Activated gamma-delta T cell treated with anti-CD3 and anti-CD28 coated beads, Interleukin-2, amount 50 U/mL, for 16 hours (primary cell): Measurements from ENCODE around the gene SORL1-AS1.

Source experiments
- DNase-seq: peaks from one replicate; pipeline ENCODE4 v3.0.0-alpha.2; 2020; ENCODE audit warnings: low read depth

The SORL1-AS1 gene

DNA sequence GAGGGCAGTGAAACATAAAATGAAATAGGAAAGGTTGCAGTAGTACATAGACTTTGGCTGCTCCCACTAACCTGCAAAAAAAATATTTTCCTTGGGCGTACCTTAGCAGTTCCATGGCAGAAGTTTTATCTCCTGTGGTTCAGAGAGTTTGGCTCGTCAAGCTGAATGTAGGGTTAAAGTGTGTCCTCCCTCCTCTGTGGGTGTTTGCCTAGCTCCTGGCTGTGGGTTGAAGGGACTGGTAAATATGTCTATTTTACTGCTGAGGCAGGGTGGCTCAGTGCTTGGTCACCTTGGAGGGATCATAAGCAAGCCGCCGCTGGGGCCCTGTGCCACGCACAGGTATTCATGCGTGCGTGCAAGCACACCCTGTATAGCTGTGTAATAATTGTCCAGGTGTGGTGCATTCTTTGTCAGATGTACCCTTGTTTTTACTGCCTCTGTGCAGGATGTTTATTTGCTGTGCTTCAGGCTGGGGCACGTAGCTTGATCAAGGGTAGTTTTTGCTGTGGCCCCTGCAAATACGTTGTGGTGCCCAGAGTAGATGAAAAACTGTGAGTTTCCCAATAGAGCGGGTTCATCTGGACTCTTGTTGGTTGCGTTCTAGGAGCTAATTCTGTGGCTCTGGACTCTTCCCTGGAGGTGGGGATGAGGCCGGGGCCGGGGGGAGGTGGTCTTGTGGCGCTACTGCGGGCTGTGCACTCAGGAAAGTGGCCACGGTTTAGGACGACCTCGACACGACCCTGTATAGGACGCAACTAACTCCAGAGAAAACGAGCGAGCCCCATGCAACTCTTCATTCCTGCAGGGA is 1.4 kb downstream of the SORL1-AS1 start:
- no peak for DNase-seq

- DNase-seq = no peak
Measured at GRCh38 chr11:121450401-121450800, 2.4 kb downstream of the SORL1-AS1 start.

GRCh38 chr11:121449626-121450025 is 3.1 kb downstream of the SORL1-AS1 start:
- no peak for DNase-seq

- DNase-seq = no peak
Measured at GRCh38 chr11:121449123-121449522, 3.6 kb downstream of the SORL1-AS1 start.

GRCh38 chr11:121448431-121448941 is 4.3 kb downstream of the SORL1-AS1 start:
- no peak for DNase-seq

DNA sequence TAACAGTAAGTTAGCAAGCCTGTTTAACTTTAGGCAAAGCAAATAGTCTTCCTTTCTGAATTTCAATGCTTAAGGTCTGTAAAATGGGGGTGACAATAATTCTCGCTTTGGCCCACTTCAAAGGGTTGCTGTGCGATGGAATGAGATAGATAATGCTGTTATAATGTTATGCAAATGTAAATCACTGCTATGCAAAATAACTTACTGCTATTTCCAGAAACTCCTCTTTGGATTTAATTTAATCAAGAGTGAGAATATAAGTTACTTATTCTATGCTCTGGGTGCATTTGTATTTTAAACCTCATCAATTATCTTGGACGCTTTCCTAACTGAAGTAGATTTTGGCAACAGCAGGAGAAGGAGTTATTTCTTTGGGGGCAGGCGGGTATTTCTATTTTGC is 4.8 kb downstream of the SORL1-AS1 start:
- DNase-seq = no peak

- DNase-seq = no peak
Measured at GRCh38 chr11:121446752-121447156, 6.0 kb downstream of the SORL1-AS1 start.

DNA sequence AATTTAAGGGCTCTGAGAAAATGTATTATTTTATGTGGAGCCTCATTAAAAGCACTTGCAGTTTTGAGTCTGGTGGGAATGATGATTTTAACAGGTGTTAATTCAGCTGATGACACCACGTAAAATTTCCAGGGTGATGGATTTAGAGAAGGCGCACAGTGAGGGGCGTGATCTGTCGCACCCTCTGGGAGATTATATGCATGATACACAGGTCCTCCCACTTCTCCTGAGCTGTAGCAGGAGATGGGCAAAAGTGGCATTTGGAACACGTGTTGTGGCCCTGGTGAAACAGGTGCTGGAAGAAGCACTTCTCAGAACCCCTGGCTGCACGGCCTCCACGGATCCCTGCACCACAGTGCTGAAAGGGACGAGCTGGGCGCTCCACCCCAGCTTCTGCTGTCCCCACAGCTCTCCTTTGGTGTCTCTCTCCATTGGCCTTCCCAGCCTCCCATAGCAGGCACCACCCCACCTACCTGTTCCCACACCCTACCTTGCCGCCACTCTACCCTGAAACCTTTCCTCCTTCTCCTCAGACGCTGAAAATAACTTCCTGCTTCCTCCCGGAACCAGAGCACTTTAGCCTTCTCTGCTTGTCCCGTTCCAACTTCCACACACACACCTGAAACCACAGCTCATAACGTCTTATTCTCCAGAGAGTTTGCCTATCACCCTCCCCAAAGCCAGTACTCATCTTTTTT is 7.5 kb downstream of the SORL1-AS1 start:
- DNase-seq = no peak

DNA sequence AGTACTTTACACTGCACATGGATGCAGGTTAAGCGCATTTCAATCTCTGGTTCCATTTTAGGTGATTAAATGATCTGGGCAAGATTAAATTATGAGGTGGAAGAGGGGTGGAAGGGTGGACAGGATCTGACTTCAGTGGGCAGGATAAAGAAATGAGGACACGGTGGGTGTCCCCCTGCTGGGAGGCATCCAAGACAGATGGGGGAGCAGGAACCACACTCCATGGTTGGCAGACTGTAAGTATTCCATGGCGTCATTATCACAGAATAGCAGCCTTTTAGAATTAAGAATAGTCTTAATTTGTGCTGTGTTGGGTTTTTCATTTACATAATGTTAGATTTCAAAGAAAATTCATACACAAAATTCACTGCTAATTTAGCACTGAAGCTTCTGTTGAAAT is 8.2 kb downstream of the SORL1-AS1 start:
- no peak for DNase-seq

DNA sequence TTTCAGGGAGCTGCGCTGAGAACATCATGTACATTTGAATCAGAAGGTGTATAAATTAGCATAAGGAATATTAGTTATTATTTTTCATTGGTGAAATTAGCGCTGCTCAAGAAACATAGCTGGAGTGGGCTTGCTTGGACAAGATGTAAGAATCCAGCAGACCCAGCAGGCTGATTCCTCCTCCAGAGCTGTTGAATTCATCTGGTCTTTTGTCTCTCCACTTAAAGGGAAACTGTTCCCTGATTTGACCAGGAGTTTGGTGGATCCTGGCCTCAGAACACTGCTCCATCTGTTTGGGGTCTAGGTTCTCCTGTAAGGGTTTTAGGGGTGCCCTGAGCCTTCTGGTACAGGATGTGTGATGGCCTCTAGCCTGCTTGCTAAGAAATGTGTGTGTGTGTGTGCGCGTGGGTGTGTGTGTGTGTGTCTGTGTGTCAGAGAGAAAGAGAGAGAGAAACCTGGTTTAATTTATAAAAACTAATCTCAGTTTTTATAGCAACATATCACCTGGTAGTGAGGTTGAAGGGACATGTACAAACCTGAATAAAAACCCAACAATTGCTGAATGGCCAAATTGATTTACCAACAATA is 9.0 kb downstream of the SORL1-AS1 start:
- DNase-seq = no peak

- no peak for DNase-seq
Measured at GRCh38 chr11:121441521-121441920, 11.2 kb downstream of the SORL1-AS1 start.

GRCh38 chr11:121439759-121440158 is 13.0 kb downstream of the SORL1-AS1 start:
- DNase-seq = no peak

DNA sequence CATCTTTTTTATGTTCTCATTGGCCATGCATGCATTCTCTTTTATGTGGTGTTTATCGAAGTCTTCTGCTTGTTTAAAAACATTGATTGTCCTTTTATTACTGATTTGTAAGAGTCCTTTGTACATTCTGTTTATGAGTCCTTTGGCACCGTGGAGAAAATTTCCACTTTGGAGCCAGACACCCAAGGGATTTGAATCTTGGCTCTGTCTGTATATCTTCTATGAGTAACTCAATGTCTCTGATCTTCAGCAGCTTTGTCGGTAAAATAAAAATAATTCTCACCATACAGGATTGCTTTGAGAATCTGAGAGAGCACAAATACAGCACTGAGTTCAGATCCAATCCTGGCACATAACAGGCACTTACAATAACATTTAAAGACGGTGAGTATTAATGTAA is 13.4 kb downstream of the SORL1-AS1 start:
- DNase-seq = no peak

GRCh38 chr11:121437686-121438078 is 15.1 kb downstream of the SORL1-AS1 start:
- no peak for DNase-seq

DNA sequence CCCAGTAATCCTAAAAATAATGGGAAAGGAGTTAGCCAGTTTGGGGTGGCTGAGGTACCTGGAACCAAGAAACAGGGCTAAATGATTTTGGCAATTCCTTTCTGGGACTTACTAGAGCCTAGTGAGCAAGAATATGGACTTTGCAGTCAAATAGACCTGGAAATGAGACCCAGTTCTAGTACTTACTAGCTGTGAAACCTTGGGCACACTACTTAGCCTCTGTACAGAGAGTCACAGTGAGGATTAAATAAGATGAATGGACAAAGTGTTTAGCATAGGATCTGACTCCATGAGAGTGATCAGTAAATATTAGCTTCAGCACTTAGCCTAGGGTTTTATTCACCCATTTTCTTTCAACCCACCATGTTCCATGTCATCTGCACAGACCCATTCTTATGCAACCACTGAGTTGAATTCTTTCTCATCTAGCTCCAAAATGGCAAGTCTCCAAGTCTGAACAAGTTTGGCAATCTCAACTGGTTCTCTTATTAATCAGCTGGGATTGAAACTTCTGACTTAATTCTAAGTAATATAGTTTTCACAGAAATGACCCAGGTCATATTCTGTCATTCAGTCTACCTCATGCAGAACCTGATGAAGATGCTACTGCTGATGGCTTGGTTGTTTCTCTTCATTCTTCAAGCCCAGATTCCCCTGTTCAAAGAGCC is 15.6 kb downstream of the SORL1-AS1 start:
- DNase-seq = no peak

DNA sequence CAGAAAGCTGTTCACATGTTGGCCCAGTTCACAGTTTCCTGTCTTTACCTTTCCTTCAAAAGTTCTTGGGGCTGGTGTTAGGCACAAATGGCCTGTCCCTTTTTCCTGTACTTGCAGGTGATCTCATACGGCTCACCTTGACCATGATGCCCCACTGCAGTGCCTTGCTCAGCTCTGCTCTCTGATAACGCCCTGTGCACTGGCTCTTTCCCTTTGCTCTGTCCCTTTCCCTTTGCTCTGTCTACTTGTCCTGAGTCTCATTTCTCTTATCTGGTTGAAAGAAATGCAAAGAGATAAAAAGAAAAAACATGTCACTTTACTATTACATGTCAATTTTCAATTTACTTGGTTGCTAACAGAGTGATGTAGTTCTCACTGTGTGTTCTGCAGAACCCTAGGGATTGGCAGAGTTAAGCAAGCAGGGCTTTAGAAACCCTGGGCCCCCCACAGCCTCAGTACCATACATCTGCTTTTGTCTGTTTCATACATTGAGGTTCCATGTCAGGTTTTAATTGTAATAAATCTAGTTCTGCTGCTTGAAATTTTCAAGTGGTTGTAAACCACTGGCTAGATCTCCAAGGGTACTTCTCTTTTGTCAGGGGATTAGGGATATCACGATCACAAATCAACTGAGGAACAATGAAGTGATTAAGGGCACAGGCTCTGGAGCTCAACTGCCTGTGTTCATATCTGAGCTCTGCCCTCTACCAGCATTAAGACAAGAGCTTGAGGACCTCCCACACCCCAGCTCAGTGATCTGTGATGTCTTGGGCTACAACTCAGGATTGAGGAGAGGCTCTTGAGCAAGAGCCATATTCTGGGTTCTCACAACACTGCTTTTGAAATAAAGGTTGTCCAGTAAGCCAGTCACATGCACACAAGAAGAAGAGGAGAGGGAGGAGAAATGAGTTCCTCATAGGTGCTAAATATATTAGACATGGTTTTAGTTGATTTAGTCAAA is 16.9 kb downstream of the SORL1-AS1 start:
- no peak for DNase-seq

- DNase-seq = no peak
Measured at GRCh38 chr11:121435132-121435531, 17.6 kb downstream of the SORL1-AS1 start.

GRCh38 chr11:121431820-121432526 is 20.8 kb downstream of the SORL1-AS1 start:
- no peak for DNase-seq

- DNase-seq = no peak
Measured at GRCh38 chr11:121429556-121429955, 23.2 kb downstream of the SORL1-AS1 start.

DNA sequence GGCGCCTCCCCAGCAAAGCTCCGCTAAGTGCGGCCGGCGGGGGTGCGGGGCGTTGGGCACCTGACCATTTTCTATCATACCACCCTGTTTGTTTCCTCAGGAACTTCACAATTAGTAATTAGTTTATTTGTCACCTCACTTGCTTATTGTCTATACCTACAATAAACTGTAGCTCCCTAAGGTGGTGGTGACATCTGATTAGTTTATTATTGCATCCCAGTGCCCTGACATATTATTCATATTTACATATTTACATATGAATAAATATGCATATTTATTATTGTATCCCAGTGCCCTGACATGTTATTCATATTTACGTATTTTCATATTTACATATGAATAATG is 25.4 kb downstream of the SORL1-AS1 start:
- no peak for DNase-seq
